WTC11 (cell line): Measurements from ENCODE around the gene OVCA2. TPM values are rescaled to one million over a fixed set of nuclear protein-coding genes. Genes with fewer than 3 reads are reported as not detected.

Experiments used
- ATAC-seq: fragments of 200-7000 bp; cut with Tn5 transposase; 2 replicates; pipeline ENCODE4 v1.10.0; 2021; ENCODE audit warnings: mild to moderate bottlenecking, moderate library complexity
- CTCF ChIA-PET: fragments of 300-600 bp; sonication (Branson Sonifier 250); formaldehyde crosslinking; loops from one replicate; lab custom pipeline; 2021; ENCODE audit warnings: antibody characterized with exemption; lab: Charles Lee
- POLR2A ChIA-PET: fragments of 350-600 bp; sonication (Branson Sonifier 250); formaldehyde crosslinking; loops from one replicate; lab custom pipeline; 2021; ENCODE audit warnings: antibody characterized with exemption; lab: Charles Lee
- DNase-seq: peaks from one replicate; pipeline ENCODE4 v3.0.0; 2021; ENCODE audit warnings: low spot score
- H3K27ac Mint-ChIP-seq: 2 replicates; pipeline ENCODE4 v1.8.0; 2021; ENCODE audit warnings: mixed read lengths
- H3K27me3 Mint-ChIP-seq: 2 replicates; pipeline ENCODE4 v1.8.0; 2021; ENCODE audit warnings: low read depth, mild to moderate bottlenecking, moderate library complexity, mixed read lengths
- H3K36me3 Mint-ChIP-seq: 2 replicates; pipeline ENCODE4 v1.8.0; 2021; ENCODE audit warnings: mixed read lengths
- H3K4me1 Mint-ChIP-seq: 2 replicates; pipeline ENCODE4 v1.8.0; 2022; ENCODE audit warnings: mixed read lengths
- H3K4me3 Mint-ChIP-seq: 2 replicates; pipeline ENCODE4 v1.8.0; 2021; ENCODE audit warnings: mild to moderate bottlenecking, moderate library complexity, mixed read lengths
- H3K9me3 Mint-ChIP-seq: 2 replicates; pipeline ENCODE4 v1.8.0; 2021; ENCODE audit warnings: mixed read lengths
- AFF4 ChIP-seq: sonication (generic); formaldehyde crosslinking; IDR thresholded peaks from 2 replicates; pipeline ENCODE4 v1.8.1; 2023; ENCODE audit warnings: mild to moderate bottlenecking, missing genetic modification reagents, borderline replicate concordance
- ARID4B ChIP-seq: sonication (generic); formaldehyde crosslinking; IDR thresholded peaks from 2 replicates; pipeline ENCODE4 v1.8.0; 2023; ENCODE audit warnings: missing genetic modification reagents, mild to moderate bottlenecking, borderline replicate concordance
- CBFB ChIP-seq: sonication (generic); formaldehyde crosslinking; IDR thresholded peaks from 2 replicates; pipeline ENCODE4 v1.8.1; 2022; ENCODE audit warnings: mild to moderate bottlenecking, low read depth, missing genetic modification reagents
- ERG ChIP-seq: fragments of 250-450 bp; sonication (Bioruptor Pico); IDR thresholded peaks from 2 replicates; pipeline ENCODE4 v1.8.0; 2021; ENCODE audit warnings: mild to moderate bottlenecking
- FOXK1 ChIP-seq: sonication (generic); formaldehyde crosslinking; IDR thresholded peaks from 2 replicates; pipeline ENCODE4 v1.8.0; 2022; ENCODE audit warnings: mild to moderate bottlenecking, moderate library complexity, missing genetic modification reagents
- GTF2I ChIP-seq: fragments of 250-450 bp; sonication (Bioruptor Pico); conservative IDR thresholded peaks from 2 replicates; pipeline ENCODE4 v1.4.0; 2021; ENCODE audit warnings: mild to moderate bottlenecking
- MYBL2 ChIP-seq: sonication (generic); formaldehyde crosslinking; IDR thresholded peaks from 2 replicates; pipeline ENCODE4 v1.8.1; 2023; ENCODE audit warnings: mild to moderate bottlenecking, moderate library complexity, missing genetic modification reagents
- NR2C2 ChIP-seq: sonication (generic); formaldehyde crosslinking; IDR thresholded peaks from 2 replicates; pipeline ENCODE4 v1.8.0; 2022; ENCODE audit warnings: mild to moderate bottlenecking, missing genetic modification reagents
- SP1 ChIP-seq: sonication (generic); formaldehyde crosslinking; conservative IDR thresholded peaks from 2 replicates; pipeline ENCODE4 v1.8.1; 2022; ENCODE audit warnings: missing genetic modification reagents
- TEAD1 ChIP-seq: sonication (generic); formaldehyde crosslinking; IDR thresholded peaks from 2 replicates; pipeline ENCODE4 v1.8.0; 2022; ENCODE audit warnings: mild to moderate bottlenecking, missing genetic modification reagents
- ZBTB21 ChIP-seq: sonication (generic); formaldehyde crosslinking; IDR thresholded peaks from 2 replicates; pipeline ENCODE4 v1.8.1; 2023; ENCODE audit warnings: mild to moderate bottlenecking, missing genetic modification reagents, borderline replicate concordance
- ZBTB43 ChIP-seq: sonication (generic); formaldehyde crosslinking; IDR thresholded peaks from 2 replicates; pipeline ENCODE4 v1.8.1; 2023; ENCODE audit warnings: mild to moderate bottlenecking, missing genetic modification reagents
- ZNF232 ChIP-seq: sonication (generic); formaldehyde crosslinking; IDR thresholded peaks from 2 replicates; pipeline ENCODE4 v1.8.0; 2022; ENCODE audit warnings: mild to moderate bottlenecking, missing genetic modification reagents
- total RNA-seq: library from RNA; stranded (reverse); gene quantifications from 3 replicates; pipeline ENCODE4 v1.2.3, GENCODE V29; 2021

The OVCA2 gene
- total RNA-seq, 1 experiment from 2014 or later = 23.5 TPM

GRCh38 chr17:2034157-2034556 lies 7.7 kb upstream of the OVCA2 start:
- peaks cover 7% of the 10 kb centered on the region for H3K27me3 Mint-ChIP-seq
- TF ChIP-seq ARID4B (CRISPR knock-in tag) = no peak
- TF ChIP-seq ZBTB43 (CRISPR knock-in tag) = no peak
- no peak for TF ChIP-seq NR2C2 (CRISPR knock-in tag)
- TF ChIP-seq FOXK1 = no peak
- TF ChIP-seq MYBL2 (CRISPR knock-in tag) = no peak
- no peak for TF ChIP-seq GTF2I (CRISPR knock-in tag)
- no peak for TF ChIP-seq ZNF232 (CRISPR knock-in tag)
- no peak for TF ChIP-seq AFF4 (CRISPR knock-in tag)
- POLR2A ChIA-PET = interaction anchor here (0.6 kb wide), 1 partner anchor 1061 kb away, joined by 3 read pairs; no protein-coding TSS in a partner anchor
- H3K36me3 Mint-ChIP-seq = no peaks in the 10 kb centered on the region
- CTCF ChIA-PET = no interaction called here
- H3K4me3 Mint-ChIP-seq = no peak overlapping the region
- DNase-seq = no peak
- ATAC-seq = no peak
- H3K9me3 Mint-ChIP-seq = no peaks in the 10 kb centered on the region
- peaks cover 4% of the 10 kb centered on the region for H3K4me1 Mint-ChIP-seq
- no peak overlapping the region for H3K27ac Mint-ChIP-seq

- DNase-seq = no peak
- POLR2A ChIA-PET = interaction anchor here (0.6 kb wide), 1 partner anchor 1062 kb away, joined by 3 read pairs; no protein-coding TSS in a partner anchor
- Mint-ChIP-seq H3K4me1 (peaks cover 4% of the 10 kb centered on the region), H3K27ac (no peak overlapping the region)
- TF ChIP-seq ZBTB21 (no peak), CBFB (CRISPR knock-in tag) (no peak), ERG (CRISPR knock-in tag) (no peak), TEAD1 (CRISPR knock-in tag) (no peak), SP1 (no peak)
- TF ChIP-seq, all 79 proteins: peak for 0
- no peak for ATAC-seq
- Mint-ChIP-seq H3K9me3 (no peaks in the 10 kb centered on the region), H3K27me3 (no peaks in the 10 kb centered on the region), H3K36me3 (no peaks in the 10 kb centered on the region), H3K4me3 (no peak overlapping the region)
- CTCF ChIA-PET = interaction anchor here (0.6 kb wide), 1 partner anchor 23 kb away, joined by 4 read pairs; no protein-coding TSS in a partner anchor
Measured at GRCh38 chr17:2034806-2035540, 6.8 kb upstream of the OVCA2 start.
